HCT116 (cell line): Measurements from ENCODE around the gene AKT1. TPM values are rescaled to one million over a fixed set of nuclear protein-coding genes. Genes with fewer than 3 reads are reported as not detected.
A peak's percentile ranks its signal among the peaks of the same experiment; 100 is the strongest.

Source experiments
- ATAC-seq: fragments of 200-7000 bp; cut with Tn5 transposase; 2 replicates; pipeline ENCODE4 v1.9.1; 2020; ENCODE audit warnings: mild to moderate bottlenecking, moderate library complexity
- BruUV-seq: library from RNA; stranded (reverse); fragments of 400-500 nt; replicated peaks from 2 replicates; lab custom pipeline; 2021; lab: Mats Ljungman, UMichigan
- CTCF ChIA-PET: fragments of 300-600 bp; sonication (Branson Sonifier 250); formaldehyde crosslinking; loops from one replicate; lab custom pipeline; 2021; ENCODE audit warnings: antibody characterized with exemption; lab: Charles Lee
- POLR2A ChIA-PET: fragments of 300-600, 350-600 bp; sonication (Branson Sonifier 250); formaldehyde crosslinking; loops from one replicate; lab custom pipeline; 2021; ENCODE audit warnings: antibody characterized with exemption; lab: Charles Lee
- RAD21 ChIA-PET, 2 experiments: fragments of 300-600 bp; sonication (Branson Sonifier 250); formaldehyde crosslinking; loops; one replicate each; lab custom pipeline; 2023; ENCODE audit warnings: low total read pairs in 2 of 2; ENCODE audit not compliant: uncharacterized antibody in 2 of 2, unreplicated experiment in 2 of 2, low non-redundant PET in 1 of 2; lab: Charles Lee
- DNase-seq: peaks from one replicate; pipeline ENCODE4 v3.0.0-alpha.2; 2010; ENCODE audit warnings: low read depth, low spot score
- H2AFZ ChIP-seq: fragments of 200-600 bp; shearing (Covaris generic), sonication (generic); 2 replicates; pipeline ENCODE4 v1.6.1; 2017; ENCODE audit warnings: low read depth, mixed run types, mixed read lengths, antibody characterized with exemption, low read length; ENCODE audit not compliant: poor library complexity, severe bottlenecking
- H3K27ac ChIP-seq: 2 replicates; pipeline ENCODE4 v1.5.1; 2012; ENCODE audit warnings: low read depth, low read length
- H3K27me3 ChIP-seq: fragments of 200-600 bp; sonication (generic); 2 replicates; pipeline ENCODE4 v1.6.1; 2016; ENCODE audit warnings: mixed run types, low read length, mixed read lengths; ENCODE audit not compliant: insufficient read depth
- H3K36me3 ChIP-seq, 2 experiments: fragments of 200-500 bp in 1 of 2; fragments of 200-600 bp in 1 of 2; sonication (Bioruptor generic) in 1 of 2; sonication (generic) in 1 of 2; 2 replicates each; pipeline versions ENCODE4 v1.5.1 to v1.6.1; 2014 to 2016; ENCODE audit warnings: low read length in 2 of 2, inconsistent platforms in 1 of 2, mixed read lengths in 1 of 2, mixed run types in 1 of 2; ENCODE audit not compliant: insufficient read depth in 2 of 2, control insufficient read depth in 1 of 2
- H3K4me1 ChIP-seq, 2 experiments: fragments of 200-600 bp in 1 of 2; sonication (generic) in 1 of 2; 2 replicates each; pipeline versions ENCODE4 v1.5.1 to v1.6.1; 2012 to 2017; ENCODE audit warnings: low read length in 2 of 2, inconsistent platforms in 1 of 2, mild to moderate bottlenecking in 1 of 2, mixed read lengths in 1 of 2, mixed run types in 1 of 2, moderate library complexity in 1 of 2; ENCODE audit not compliant: insufficient read depth in 2 of 2, control insufficient read depth in 1 of 2
- H3K4me2 ChIP-seq: fragments of 200-600 bp; sonication (generic); 2 replicates; pipeline ENCODE4 v1.6.1; 2017; ENCODE audit warnings: mixed run types, low read length, mixed read lengths
- H3K4me3 ChIP-seq, 2 experiments: fragments of 200-600 bp in 1 of 2; sonication (generic) in 1 of 2; replicated peaks in 1 of 2; 2 replicates each; pipeline ENCODE4 v1.5.1; 2011 to 2016; ENCODE audit warnings: low read length in 2 of 2, control low read depth in 1 of 2, low read depth in 1 of 2, mild to moderate bottlenecking in 1 of 2, mixed read lengths in 1 of 2, mixed run types in 1 of 2
- H3K79me2 ChIP-seq: fragments of 200-600 bp; sonication (generic); 2 replicates; pipeline ENCODE4 v1.6.1; 2017; ENCODE audit warnings: mild to moderate bottlenecking, mixed run types, low read length, moderate library complexity, mixed read lengths; ENCODE audit not compliant: insufficient read depth
- H3K9ac ChIP-seq: fragments of 200-600 bp; sonication (generic); 2 replicates; pipeline ENCODE4 v1.6.1; 2016; ENCODE audit warnings: low read length, mixed read lengths
- H3K9me2 ChIP-seq: fragments of 200-600 bp; sonication (generic), shearing (Covaris generic); 2 replicates; pipeline ENCODE4 v1.6.1; 2017; ENCODE audit warnings: mixed run types, mild to moderate bottlenecking, moderate library complexity; ENCODE audit not compliant: insufficient read depth
- H3K9me3 ChIP-seq, 2 experiments: fragments of 200-500 bp in 1 of 2; fragments of 200-600 bp in 1 of 2; sonication (Bioruptor generic) in 1 of 2; sonication (generic) in 1 of 2; 2 replicates each; pipeline ENCODE4 v1.6.1; 2014 to 2017; ENCODE audit warnings: low read length in 2 of 2, mixed read lengths in 2 of 2, inconsistent platforms in 1 of 2, low read depth in 1 of 2, mild to moderate bottlenecking in 1 of 2, mixed run types in 1 of 2, moderate library complexity in 1 of 2; ENCODE audit not compliant: control insufficient read depth in 1 of 2, insufficient read depth in 1 of 2
- H4K20me1 ChIP-seq: fragments of 200-600 bp; sonication (generic), shearing (Covaris generic); 2 replicates; pipeline ENCODE4 v1.6.1; 2017; ENCODE audit warnings: mixed run types, mild to moderate bottlenecking, moderate library complexity; ENCODE audit not compliant: insufficient read depth
- CBX3 ChIP-seq: IDR thresholded peaks from 2 replicates; pipeline ENCODE4 v1.6.1; 2012; ENCODE audit warnings: low read depth
- EGR1 ChIP-seq: IDR thresholded peaks from 2 replicates; pipeline ENCODE4 v1.6.1; 2012; ENCODE audit warnings: low read depth
- ELF1 ChIP-seq: IDR thresholded peaks from 2 replicates; pipeline ENCODE4 v1.6.1; 2012; ENCODE audit warnings: low read depth, borderline replicate concordance
- EZH2 ChIP-seq: fragments of 200-600 bp; sonication (generic); IDR thresholded peaks from 2 replicates; pipeline ENCODE4 v1.6.1; 2017; ENCODE audit warnings: antibody characterized with exemption, mixed run types
- FOSL1 ChIP-seq: IDR thresholded peaks from 2 replicates; pipeline ENCODE4 v1.6.1; 2012; ENCODE audit warnings: low read depth
- POLR2A ChIP-seq: IDR thresholded peaks from 2 replicates; pipeline ENCODE4 v1.7.0; 2011; ENCODE audit warnings: borderline replicate concordance; ENCODE audit not compliant: insufficient read depth, insufficient read length; ENCODE audit errors: extremely low read depth
- TCF7L2 ChIP-seq: IDR thresholded peaks from 2 replicates; pipeline ENCODE4 v1.7.0; 2011; ENCODE audit warnings: borderline replicate concordance, inconsistent platforms; ENCODE audit not compliant: insufficient read depth, insufficient read length; ENCODE audit errors: extremely low read depth
- YY1 ChIP-seq: IDR thresholded peaks from 2 replicates; pipeline ENCODE4 v1.6.1; 2011; ENCODE audit warnings: low read length, low read depth, moderate library complexity, mild to moderate bottlenecking; ENCODE audit not compliant: insufficient replicate concordance; ENCODE audit errors: extremely low read depth
- ZNF274 ChIP-seq: fragments of 200-500 bp; sonication (Bioruptor generic); IDR thresholded peaks from 2 replicates; pipeline ENCODE4 v1.6.1; 2014; ENCODE audit warnings: mild to moderate bottlenecking, low read depth, low read length, inconsistent platforms
- intact Hi-C: fragments of 100-400 bp; cut with micrococcal nuclease; formaldehyde crosslinking; loops from 2 replicates; pipeline ENCODE4 v1.10.0; 2022
- total RNA-seq: library from RNA; stranded (reverse); gene quantifications from one replicate; pipeline ENCODE4 v1.2.1, GENCODE V29; 2021; ENCODE audit not compliant: unreplicated experiment
- TF ChIP-seq, protein P1 (sequence below): IDR thresholded peaks from 2 replicates; pipeline ENCODE4 v1.6.1; 2012
- TF ChIP-seq, protein P2 (sequence below), 3 experiments: fragments of 200-600 bp in 1 of 3; sonication (generic) in 1 of 3; IDR thresholded peaks in 2 of 3; conservative IDR thresholded peaks in 1 of 3; 2 replicates each; pipeline ENCODE4 v1.5.1; 2012 to 2017; ENCODE audit warnings: low read depth in 2 of 3, low read length in 2 of 3, antibody characterized with exemption in 1 of 3, borderline replicate concordance in 1 of 3, control low read depth in 1 of 3, mild to moderate bottlenecking in 1 of 3, mixed read lengths in 1 of 3, mixed run types in 1 of 3, moderate library complexity in 1 of 3; ENCODE audit not compliant: insufficient read depth in 1 of 3
- TF ChIP-seq, protein P3 (sequence below): IDR thresholded peaks from 2 replicates; pipeline ENCODE4 v1.6.1; 2012

Gene AKT1
- total RNA-seq, 1 experiment from 2014 or later = 152 TPM

DNA sequence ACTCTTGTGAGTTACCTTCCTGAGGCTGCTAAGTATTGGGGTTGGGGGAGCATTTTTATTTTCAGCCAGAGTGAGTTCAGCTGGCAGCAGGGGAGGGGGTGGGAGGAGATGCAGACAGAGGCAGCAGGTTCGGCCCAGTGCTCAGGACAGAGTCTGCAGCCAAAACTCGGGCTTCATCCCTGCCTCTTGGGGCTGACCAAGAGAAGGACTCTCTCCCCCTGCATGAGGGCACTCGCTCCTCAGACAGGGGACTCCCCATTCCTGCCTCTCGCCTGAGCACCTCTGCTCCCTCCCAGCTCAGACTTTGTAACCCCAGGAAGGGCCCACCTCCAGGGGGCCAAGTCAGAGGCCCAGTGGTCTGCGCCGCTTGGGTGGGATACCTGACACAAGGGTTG lies 1.1 kb upstream of the AKT1 start:
- no peak for ATAC-seq
- no peak overlapping the region for H3K4me3 ChIP-seq
- BruUV-seq = no TSS peak
- no peak for DNase-seq
- H3K9me3 ChIP-seq = no peaks in the 10 kb centered on the region
- peaks cover 0 to 1% of the 10 kb centered on the region in 2 experiments; a peak in 1 of 4 replicates for H3K36me3 ChIP-seq
- no peaks in the 10 kb centered on the region for H3K27me3 ChIP-seq
- TF ChIP-seq EGR1 = no peak
- TF ChIP-seq YY1 = no peak
- no peak for TF ChIP-seq TCF7L2
- TF ChIP-seq, protein P1, sequence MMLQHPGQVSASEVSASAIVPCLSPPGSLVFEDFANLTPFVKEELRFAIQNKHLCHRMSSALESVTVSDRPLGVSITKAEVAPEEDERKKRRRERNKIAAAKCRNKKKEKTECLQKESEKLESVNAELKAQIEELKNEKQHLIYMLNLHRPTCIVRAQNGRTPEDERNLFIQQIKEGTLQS = no peak
- TF ChIP-seq ZNF274 = no peak
- TF ChIP-seq CBX3 = no peak
- TF ChIP-seq, protein P2, sequence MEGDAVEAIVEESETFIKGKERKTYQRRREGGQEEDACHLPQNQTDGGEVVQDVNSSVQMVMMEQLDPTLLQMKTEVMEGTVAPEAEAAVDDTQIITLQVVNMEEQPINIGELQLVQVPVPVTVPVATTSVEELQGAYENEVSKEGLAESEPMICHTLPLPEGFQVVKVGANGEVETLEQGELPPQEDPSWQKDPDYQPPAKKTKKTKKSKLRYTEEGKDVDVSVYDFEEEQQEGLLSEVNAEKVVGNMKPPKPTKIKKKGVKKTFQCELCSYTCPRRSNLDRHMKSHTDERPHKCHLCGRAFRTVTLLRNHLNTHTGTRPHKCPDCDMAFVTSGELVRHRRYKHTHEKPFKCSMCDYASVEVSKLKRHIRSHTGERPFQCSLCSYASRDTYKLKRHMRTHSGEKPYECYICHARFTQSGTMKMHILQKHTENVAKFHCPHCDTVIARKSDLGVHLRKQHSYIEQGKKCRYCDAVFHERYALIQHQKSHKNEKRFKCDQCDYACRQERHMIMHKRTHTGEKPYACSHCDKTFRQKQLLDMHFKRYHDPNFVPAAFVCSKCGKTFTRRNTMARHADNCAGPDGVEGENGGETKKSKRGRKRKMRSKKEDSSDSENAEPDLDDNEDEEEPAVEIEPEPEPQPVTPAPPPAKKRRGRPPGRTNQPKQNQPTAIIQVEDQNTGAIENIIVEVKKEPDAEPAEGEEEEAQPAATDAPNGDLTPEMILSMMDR (IDR thresholded peaks at IDR 0.05 in 2 of 3, conservative IDR thresholded peaks at IDR 0.05 in 1 of 3; ENCODE audit: borderline replicate concordance in 1 of 3, insufficient read depth in 1 of 3, low read depth in 2 of 3, low read length in 2 of 3) = no peak
- no peak for TF ChIP-seq POLR2A
- TF ChIP-seq, protein P3, sequence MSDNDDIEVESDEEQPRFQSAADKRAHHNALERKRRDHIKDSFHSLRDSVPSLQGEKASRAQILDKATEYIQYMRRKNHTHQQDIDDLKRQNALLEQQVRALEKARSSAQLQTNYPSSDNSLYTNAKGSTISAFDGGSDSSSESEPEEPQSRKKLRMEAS = no peak
- no peak for TF ChIP-seq ELF1
- no peak for TF ChIP-seq FOSL1
- no peak for TF ChIP-seq EZH2
- intact Hi-C loops = no loop called here
- POLR2A ChIA-PET = no interaction called here
- no peak overlapping the region; the same call in 1 of the 2 replicates for H3K27ac ChIP-seq
- H2AFZ ChIP-seq = no peak overlapping the region
- no peaks in the 10 kb centered on the region for H3K9me2 ChIP-seq
- H3K4me2 ChIP-seq = peak overlapping the region; percentile 95; the same call in 1 of the 2 replicates
- CTCF ChIA-PET = no interaction called here
- RAD21 ChIA-PET = no interaction called here
- peaks cover 33% of the 10 kb centered on the region for H3K79me2 ChIP-seq
- peaks cover 30 to 55% of the 10 kb centered on the region in 2 experiments for H3K4me1 ChIP-seq
- H4K20me1 ChIP-seq = no peaks in the 10 kb centered on the region
- H3K9ac ChIP-seq = no peak overlapping the region
